Kidney (tissue), 14 donors: ENCODE results near the gene ORAI2. TPM values are rescaled to one million over a fixed set of nuclear protein-coding genes. Genes with fewer than 3 reads are reported as not detected.

Source experiments
- DNase-seq, 5 donors: peaks; one replicate each; pipeline ENCODE4 v3.0.0-alpha.2; 2013 to 2020
- FAIRE-seq: peaks from 2 replicates; lab custom pipeline; 2012; peaks lifted over from hg19 to GRCh38; lab: Jason Lieb, UNC
- H3K27ac ChIP-seq, 2 donors: one replicate each; pipeline ENCODE4 v1.7.0; 2013; ENCODE audit warnings: low read depth in 2 of 2, low read length in 2 of 2, inconsistent platforms in 1 of 2
- H3K27me3 ChIP-seq: one replicate; pipeline ENCODE4 v1.7.1; 2013; ENCODE audit warnings: low read length, inconsistent platforms; ENCODE audit not compliant: control insufficient read depth, insufficient read depth
- H3K36me3 ChIP-seq, 3 donors: one replicate each; pipeline versions ENCODE4 v1.7.0 to v1.7.1; 2013; ENCODE audit warnings: low read length in 3 of 3, control low read depth in 1 of 3, inconsistent platforms in 1 of 3; ENCODE audit not compliant: insufficient read depth in 3 of 3, control insufficient read depth in 2 of 3
- H3K4me1 ChIP-seq, 3 donors: one replicate each; pipeline versions ENCODE4 v1.7.0 to v1.7.1; 2013; ENCODE audit warnings: low read length in 3 of 3, inconsistent platforms in 1 of 3, low read depth in 1 of 3; ENCODE audit not compliant: control insufficient read depth in 2 of 3, insufficient read depth in 2 of 3
- H3K4me3 ChIP-seq, 3 donors: one replicate each; pipeline versions ENCODE4 v1.7.0 to v1.8.1; 2013; ENCODE audit warnings: low read length in 3 of 3, control low read depth in 1 of 3, inconsistent platforms in 1 of 3
- H3K9ac ChIP-seq, 3 donors: one replicate each; pipeline versions ENCODE4 v1.7.0 to v1.7.1; 2013; ENCODE audit warnings: low read length in 3 of 3, control low read depth in 1 of 3, inconsistent platforms in 1 of 3
- H3K9me3 ChIP-seq, 3 donors: one replicate each; pipeline versions ENCODE4 v1.7.0 to v1.7.1; 2013; ENCODE audit warnings: low read length in 3 of 3, control low read depth in 1 of 3, inconsistent platforms in 1 of 3; ENCODE audit not compliant: control insufficient read depth in 2 of 3, insufficient read depth in 1 of 3
- CTCF ChIP-seq: IDR thresholded peaks from 3 replicates; pipeline ENCODE4 v1.5.1; 2012; ENCODE audit warnings: mild to moderate bottlenecking, moderate library complexity, borderline replicate concordance; ENCODE audit not compliant: insufficient read depth; ENCODE audit errors: extremely low read depth
- intact Hi-C: fragments of 100-400 bp; cut with DNase I; formaldehyde crosslinking; loops from one replicate; pipeline ENCODE4 v1.11.1; 2022
- polyA plus RNA-seq: library from polyadenylated mRNA; stranded (reverse); fragments of 350-450 nt; fragmentation: Illumina TruSeq; extraction: RNeasy Lipid Tissue Mini Kit (QIAGEN cat#74804); gene quantifications from one replicate; pipeline ENCODE4 v1.2.3, GENCODE V29; 2014; ENCODE audit warnings: low read depth, low replicate concordance; ENCODE audit not compliant: insufficient read depth
- total RNA-seq: library from RNA; stranded (reverse); fragmentation: NEBNext Ultra II Directional; extraction: Animal tissue kit (Norgen Biotek cat#: 25700); gene quantifications from one replicate; pipeline ENCODE4 v1.2.1, GENCODE V29; 2021
- donor health status: control.
- donor health status: control.
- donor health status: control.
- donor health status: control.
- donor health status: control.
- donor health status: DM: yes; HTN: yes; CAD: no.
- donor health status: Normal renal cell carcinoma (clear cell type).

Gene ORAI2
- total and polyA plus RNA-seq, 2 donors from 2014 or later, result 13.8 to 45.6 TPM

GRCh38 chr7:102393467-102393866, 39.9 kb upstream of the ORAI2 start:
- H3K9me3 ChIP-seq, result no peaks in the 10 kb centered on the region
- peaks cover 0 to 5% (median 2%) of the 10 kb centered on the region in 3 donors for H3K36me3 ChIP-seq
- no peak overlapping the region for H3K27ac ChIP-seq
- DNase-seq, result no peak
- H3K9ac ChIP-seq, result no peak overlapping the region
- peaks cover 0 to 13% (median 7%) of the 10 kb centered on the region in 3 donors for H3K4me1 ChIP-seq
- no peak for TF ChIP-seq CTCF
- no peaks in the 10 kb centered on the region for H3K27me3 ChIP-seq
- no peak for FAIRE-seq
- no peak overlapping the region for H3K4me3 ChIP-seq
- intact Hi-C loops, result loop anchor here (5.0 kb wide), 1 partner anchor 116 kb away; no protein-coding TSS in a partner anchor

GRCh38 chr7:102395592-102395872, 37.8 kb upstream of the ORAI2 start:
- H3K4me3 ChIP-seq, result peak overlapping the region; percentile 78 to 96 (median 90)
- TF ChIP-seq CTCF, result no peak
- H3K27me3 ChIP-seq, result no peaks in the 10 kb centered on the region
- peak overlapping the region; percentile 44 to 80 (median 62) for H3K9ac ChIP-seq
- FAIRE-seq (no peak), DNase-seq (no peak)
- H3K36me3 ChIP-seq, result peaks cover 2 to 8% (median 3%) of the 10 kb centered on the region in 3 donors
- no peaks in the 10 kb centered on the region for H3K9me3 ChIP-seq
- intact Hi-C loops, result no loop called here
- peak overlapping the region; percentile 93 for H3K27ac ChIP-seq
- H3K4me1 ChIP-seq, result peaks cover 0 to 13% (median 7%) of the 10 kb centered on the region in 3 donors

GRCh38 chr7:102395873-102396709, 37.3 kb upstream of the ORAI2 start, which contains the start of gene PRKRIP1:
PRKRIP1 (plus strand) TSS chr7:102396363; CDS start chr7:102396412, 49 bp downstream.
- intact Hi-C loops, result no loop called here
- FAIRE-seq (no peak), DNase-seq (peak; percentile 94 to 97 (median 95))
- Histone ChIP-seq H3K4me1 (peaks cover 0 to 11% (median 7%) of the 10 kb centered on the region in 3 donors), H3K27ac (peak within 1 kb of the TSS; percentile 93), H3K4me3 (peak within 1 kb of the TSS; percentile 90 to 96 (median 95)), H3K9ac (peak within 1 kb of the TSS; percentile 88 to 99 (median 98)), H3K9me3 (no peaks in the 10 kb centered on the region), H3K36me3 (peaks cover 3 to 13% (median 6%) of the 10 kb centered on the region in 3 donors), H3K27me3 (no peaks in the 10 kb centered on the region)
- TF ChIP-seq CTCF, result peak; percentile 35
